ENCODE data around the gene KAZN.

KAZN gene

GRCh38 chr1:14988636-14989035, 390.2 kb downstream of the KAZN start (continued):
- TF ChIP-seq REST (tag by site-specific recombination; IDR thresholded peaks at IDR 0.05), result no peak
- no peak for TF ChIP-seq ZNF777 (tag by site-specific recombination; IDR thresholded peaks at IDR 0.05; ENCODE audit: borderline replicate concordance)
- TF ChIP-seq KLF10 (tag by site-specific recombination; IDR thresholded peaks at IDR 0.05), result no peak
- TF ChIP-seq ZNF19 (tag by site-specific recombination; IDR thresholded peaks at IDR 0.05; ENCODE audit: low read depth), result no peak

- ChIA-PET CTCF (interaction anchor here (0.7 kb wide), 1 partner anchor 110 kb away, joined by 3 read pairs; no protein-coding TSS in a partner anchor), POLR2A (no interaction called here)
- H3K4me1 ChIP-seq (ENCODE audit: control insufficient read depth, insufficient read depth, low read length), result no peaks in the 10 kb centered on the region
- H3K27ac ChIP-seq (ENCODE audit: extremely low read depth, low read depth, low read length), result no peak overlapping the region
- no peaks in the 10 kb centered on the region for H3K9me3 ChIP-seq (ENCODE audit: control insufficient read depth, insufficient read depth, low read depth, low read length)
- no peak overlapping the region for H3K4me3 ChIP-seq (ENCODE audit: low read depth, low read length)
- no peaks in the 10 kb centered on the region for H3K36me3 ChIP-seq (ENCODE audit: control insufficient read depth in 2 of 2, insufficient read depth in 1 of 2, low read length in 2 of 2)
- TF ChIP-seq ZNF692 (tag by site-specific recombination; IDR thresholded peaks at IDR 0.05), result no peak
- TF ChIP-seq ZNF792 (tag by site-specific recombination; IDR thresholded peaks at IDR 0.05), result no peak
- TF ChIP-seq ZNF596 (tag by site-specific recombination; IDR thresholded peaks at IDR 0.05), result no peak
- TF ChIP-seq ZNF148 (tag by site-specific recombination; IDR thresholded peaks at IDR 0.05; ENCODE audit: borderline replicate concordance), result no peak
- TF ChIP-seq PRDM2 (tag by site-specific recombination; IDR thresholded peaks at IDR 0.05; ENCODE audit: borderline replicate concordance), result no peak
- TF ChIP-seq BCL11A (tag by site-specific recombination; IDR thresholded peaks at IDR 0.05; ENCODE audit: low read depth), result no peak
- TF ChIP-seq ZNF302 (tag by site-specific recombination; IDR thresholded peaks at IDR 0.05; ENCODE audit: low read depth), result no peak
- no peak for TF ChIP-seq ZNF398 (tag by site-specific recombination; IDR thresholded peaks at IDR 0.05)
- TF ChIP-seq TRIM28 (IDR thresholded peaks at IDR 0.05; ENCODE audit: borderline replicate concordance, low read length), result no peak
- no peak for TF ChIP-seq ZNF639 (tag by site-specific recombination; IDR thresholded peaks at IDR 0.05)
- TF ChIP-seq ZNF26 (tag by site-specific recombination; IDR thresholded peaks at IDR 0.05), result no peak
- no peak for TF ChIP-seq ZNF121 (tag by site-specific recombination; IDR thresholded peaks at IDR 0.05)
Observed at GRCh38 chr1:14989931-14990728, 391.6 kb downstream of the KAZN start.

Measured in HEK293 (cell line).